ENCODE data around the gene P2RY2.

GRCh38 chr11:73241300-73241699 is 23.2 kb downstream of the P2RY2 start:
- TF ChIP-seq POLR2A (IDR thresholded peaks at IDR 0.05; ENCODE audit: low read length) (no peak), USF2 (IDR thresholded peaks at IDR 0.05) (no peak), CTCF (IDR thresholded peaks at IDR 0.05) (no peak), POLR2AphosphoS2 (conservative IDR thresholded peaks at IDR 0.05; ENCODE audit: low read length) (no peak), RAD21 (conservative IDR thresholded peaks at IDR 0.05 in 1 of 2, IDR thresholded peaks at IDR 0.05 in 1 of 2) (no peak), EHMT2 (IDR thresholded peaks at IDR 0.05; ENCODE audit: low read depth) (no peak), SREBF2 (IDR thresholded peaks at IDR 0.05) (no peak), MAX (IDR thresholded peaks at IDR 0.05) (no peak), FOSL2 (IDR thresholded peaks at IDR 0.05) (no peak), FOSL2 (CRISPR knock-in tag; IDR thresholded peaks at IDR 0.05) (no peak), HEYL (CRISPR knock-in tag; IDR thresholded peaks at IDR 0.05) (no peak), ZNF302 (CRISPR knock-in tag; IDR thresholded peaks at IDR 0.05) (no peak)

All from A549 (cell line).